ENCODE results near the gene ZNF334. TPM values are rescaled to one million over a fixed set of nuclear protein-coding genes. Genes with fewer than 3 reads are reported as not detected.

ZNF334 gene
- total RNA-seq, 4 donors from 2014 or later, result 0.44 to 11.1 (median 1.1) TPM

- TF ChIP-seq CTCF (IDR thresholded peaks at IDR 0.05; ENCODE audit: low read depth), result no peak
Measured at GRCh38 chr20:46505506-46505905, 7.9 kb downstream of the ZNF334 start.

GRCh38 chr20:46501961-46502360, 11.4 kb downstream of the ZNF334 start:
- TF ChIP-seq CTCF (IDR thresholded peaks at IDR 0.05; ENCODE audit: low read depth), result no peak

GRCh38 chr20:46501337-46501942, 11.9 kb downstream of the ZNF334 start:
- TF ChIP-seq CTCF (IDR thresholded peaks at IDR 0.05; ENCODE audit: low read depth), result no peak

- TF ChIP-seq CTCF (IDR thresholded peaks at IDR 0.05; ENCODE audit: low read depth), result no peak
Measured at GRCh38 chr20:46494077-46494476, 19.3 kb downstream of the ZNF334 start.

GRCh38 chr20:46491354-46491753, 22.0 kb downstream of the ZNF334 start:
- TF ChIP-seq CTCF (IDR thresholded peaks at IDR 0.05; ENCODE audit: low read depth), result no peak

- no peak for TF ChIP-seq CTCF (IDR thresholded peaks at IDR 0.05; ENCODE audit: low read depth)
Measured at GRCh38 chr20:46488451-46488850, 24.9 kb downstream of the ZNF334 start.

GRCh38 chr20:46487628-46488027, 25.7 kb downstream of the ZNF334 start:
- no peak for TF ChIP-seq CTCF (IDR thresholded peaks at IDR 0.05; ENCODE audit: low read depth)
